H1 (cell line): ENCODE results near the gene NME7. TPM values are rescaled to one million over a fixed set of nuclear protein-coding genes. Genes with fewer than 3 reads are reported as not detected.

ENCODE experiments used
- CTCF ChIA-PET: fragments of 300-600 bp; sonication (Branson Sonifier 250); formaldehyde crosslinking; loops from one replicate; lab custom pipeline; 2021; ENCODE audit not compliant: partially characterized antibody; lab: Charles Lee
- POLR2A ChIA-PET: fragments of 300-600 bp; sonication (Branson Sonifier 250); formaldehyde crosslinking; loops from one replicate; lab custom pipeline; 2021; ENCODE audit warnings: inconsistent platforms; ENCODE audit not compliant: partially characterized antibody; lab: Charles Lee
- DNase-seq, 2 experiments: peaks; one replicate each; pipeline versions ENCODE4 v3.0.0 to v3.0.0-alpha.2; 2010 to 2022; ENCODE audit warnings: low spot score in 2 of 2, low read depth in 1 of 2, mixed read lengths in 1 of 2
- FAIRE-seq: peaks from 2 replicates; lab custom pipeline; 2011; peaks lifted over from hg19 to GRCh38; lab: Jason Lieb, UNC
- H2AFZ ChIP-seq: 2 replicates; pipeline ENCODE4 v1.8.1; 2012; ENCODE audit warnings: low read length, inconsistent platforms
- H2AK5ac ChIP-seq: 2 replicates; pipeline ENCODE4 v1.6.1; 2013; ENCODE audit warnings: low read depth, low read length
- H2BK120ac ChIP-seq: replicated peaks from 2 replicates; pipeline ENCODE3; 2013; ENCODE audit warnings: low read depth, low read length, inconsistent platforms
- H2BK12ac ChIP-seq: 2 replicates; pipeline ENCODE4 v1.6.1; 2013; ENCODE audit warnings: low read depth, low read length
- H2BK15ac ChIP-seq: 2 replicates; pipeline ENCODE4 v1.6.1; 2013; ENCODE audit warnings: low read length
- H2BK20ac ChIP-seq: 2 replicates; pipeline ENCODE4 v1.6.1; 2013; ENCODE audit warnings: low read length
- H2BK5ac ChIP-seq: 2 replicates; pipeline ENCODE4 v1.6.1; 2013; ENCODE audit warnings: low read depth, low read length
- H3K14ac ChIP-seq: 2 replicates; pipeline ENCODE4 v1.6.1; 2013; ENCODE audit warnings: inconsistent platforms; ENCODE audit not compliant: insufficient read length
- H3K18ac ChIP-seq: 2 replicates; pipeline ENCODE4 v1.6.1; 2013; ENCODE audit warnings: low read length; ENCODE audit errors: extremely low read depth
- H3K23ac ChIP-seq: 2 replicates; pipeline ENCODE4 v1.6.1; 2013; ENCODE audit warnings: inconsistent platforms; ENCODE audit not compliant: insufficient read length
- H3K23me2 ChIP-seq: 2 replicates; pipeline ENCODE4 v1.6.1; 2013; ENCODE audit warnings: low read depth, low read length
- H3K27ac ChIP-seq: 2 replicates; pipeline ENCODE4 v1.6.1; 2011; ENCODE audit warnings: low read depth, low read length, inconsistent platforms
- H3K27me3 ChIP-seq, 4 experiments: replicated peaks in 1 of 4; 1 replicate in 1 of 4; 2 replicates in 3 of 4; pipeline versions ENCODE4 v1.6.1 to v1.8.1; 2011 to 2013; ENCODE audit warnings: low read length in 3 of 4, mild to moderate bottlenecking in 3 of 4, inconsistent platforms in 2 of 4, mixed read lengths in 2 of 4, moderate library complexity in 1 of 4; ENCODE audit not compliant: control insufficient read depth in 3 of 4, insufficient read depth in 3 of 4; ENCODE audit errors: extremely low read depth in 1 of 4
- H3K36me3 ChIP-seq, 4 experiments: 2 replicates each; pipeline versions ENCODE4 v1.6.1 to v1.8.1; 2011 to 2013; ENCODE audit warnings: mild to moderate bottlenecking in 4 of 4, low read length in 3 of 4, moderate library complexity in 2 of 4, control low read depth in 1 of 4, inconsistent platforms in 1 of 4; ENCODE audit not compliant: insufficient read depth in 4 of 4, control insufficient read depth in 2 of 4
- H3K4ac ChIP-seq: replicated peaks from 2 replicates; pipeline ENCODE3; 2013; ENCODE audit warnings: low read length, low read depth, mixed read lengths, inconsistent platforms; ENCODE audit not compliant: insufficient read length
- H3K4me1 ChIP-seq, 4 experiments: replicated peaks in 1 of 4; 1 replicate in 1 of 4; 2 replicates in 3 of 4; pipeline versions ENCODE4 v1.6.1 to v1.8.1; 2011 to 2013; ENCODE audit warnings: low read length in 3 of 4, inconsistent platforms in 2 of 4, mixed read lengths in 1 of 4; ENCODE audit not compliant: insufficient read depth in 4 of 4, control insufficient read depth in 3 of 4
- H3K4me2 ChIP-seq, 2 experiments: 2 replicates each; pipeline versions ENCODE4 v1.6.1 to v1.8.1; 2011 to 2013; ENCODE audit warnings: low read depth in 2 of 2, low read length in 2 of 2, control low read depth in 1 of 2, inconsistent platforms in 1 of 2, mild to moderate bottlenecking in 1 of 2; ENCODE audit not compliant: insufficient read depth in 1 of 2
- H3K4me3 ChIP-seq, 4 experiments: fragments of 200-600, 300-600 bp in 1 of 4; sonication (generic), shearing (Covaris generic), sonication (Bioruptor Twin) in 1 of 4; 2 replicates each; pipeline versions ENCODE4 v1.5.1 to v1.8.1; 2011 to 2016; ENCODE audit warnings: low read length in 4 of 4, low read depth in 3 of 4, control low read depth in 2 of 4, inconsistent platforms in 2 of 4, mild to moderate bottlenecking in 2 of 4, mixed read lengths in 1 of 4, moderate library complexity in 1 of 4; ENCODE audit not compliant: insufficient read depth in 2 of 4; ENCODE audit errors: extremely low read depth in 1 of 4
- H3K56ac ChIP-seq: replicated peaks from 2 replicates; pipeline ENCODE3; 2013; ENCODE audit warnings: low read depth, mild to moderate bottlenecking, mixed read lengths, low read length, inconsistent platforms; ENCODE audit not compliant: insufficient read length
- H3K79me1 ChIP-seq: 2 replicates; pipeline ENCODE4 v1.6.1; 2013; ENCODE audit warnings: low read depth, low read length, control low read depth
- H3K79me2 ChIP-seq, 2 experiments: 2 replicates each; pipeline versions ENCODE4 v1.6.1 to v1.8.1; 2012 to 2013; ENCODE audit warnings: low read length in 2 of 2, mild to moderate bottlenecking in 2 of 2, inconsistent platforms in 1 of 2; ENCODE audit not compliant: insufficient read depth in 2 of 2, control insufficient read depth in 1 of 2
- H3K9ac ChIP-seq, 4 experiments: replicated peaks in 1 of 4; 1 replicate in 1 of 4; 2 replicates in 3 of 4; pipeline versions ENCODE4 v1.6.1 to v1.8.1; 2011 to 2013; ENCODE audit warnings: low read depth in 3 of 4, low read length in 3 of 4, control low read depth in 2 of 4, mild to moderate bottlenecking in 2 of 4, moderate library complexity in 2 of 4, inconsistent platforms in 1 of 4; ENCODE audit errors: extremely low read depth in 1 of 4
- H3K9me3 ChIP-seq, 2 experiments: 2 replicates each; pipeline versions ENCODE4 v1.6.1 to v1.8.1; 2012 to 2013; ENCODE audit warnings: mild to moderate bottlenecking in 2 of 2, moderate library complexity in 2 of 2, control low read depth in 1 of 2, inconsistent platforms in 1 of 2, low read depth in 1 of 2, low read length in 1 of 2, mixed read lengths in 1 of 2; ENCODE audit not compliant: insufficient read depth in 2 of 2
- H4K20me1 ChIP-seq, 2 experiments: replicated peaks in 1 of 2; 2 replicates each; pipeline versions ENCODE3 to v1.8.1; 2011 to 2013; ENCODE audit warnings: inconsistent platforms in 2 of 2, low read length in 2 of 2, mild to moderate bottlenecking in 1 of 2; ENCODE audit not compliant: insufficient read depth in 2 of 2, control insufficient read depth in 1 of 2
- H4K5ac ChIP-seq: 2 replicates; pipeline ENCODE4 v1.6.1; 2013; ENCODE audit warnings: low read length, low read depth, mixed read lengths, inconsistent platforms; ENCODE audit not compliant: insufficient read length
- H4K8ac ChIP-seq: 2 replicates; pipeline ENCODE4 v1.8.0; 2013; ENCODE audit warnings: mild to moderate bottlenecking, moderate library complexity, low read length, inconsistent platforms; ENCODE audit not compliant: insufficient read depth; ENCODE audit errors: extremely low read depth
- H4K91ac ChIP-seq: replicated peaks from 2 replicates; pipeline ENCODE3; 2013; ENCODE audit warnings: low read length, mixed read lengths, inconsistent platforms; ENCODE audit not compliant: insufficient read length
- CREB1 ChIP-seq: IDR thresholded peaks from 2 replicates; pipeline ENCODE4 v1.6.1; 2012; ENCODE audit warnings: inconsistent platforms
- RAD21 ChIP-seq, 2 experiments: IDR thresholded peaks in 1 of 2; conservative IDR thresholded peaks in 1 of 2; 2 replicates each; pipeline ENCODE4 v1.6.1; 2011; ENCODE audit warnings: low read depth in 2 of 2, low read length in 2 of 2, improper control_type of control experiment in 1 of 2, inconsistent platforms in 1 of 2, mild to moderate bottlenecking in 1 of 2, moderate library complexity in 1 of 2
- WGBS, 2 experiments: shearing (Covaris generic) in 1 of 2; methylation state at CpG; one replicate each; pipeline versions ENCODE4 v1.1.6 to v1.1.7; 2013 to 2015; ENCODE audit warnings: low lambda C conversion rate in 2 of 2, mixed read lengths in 2 of 2, inconsistent platforms in 1 of 2, low coverage in 1 of 2, missing lambda C conversion rate in 1 of 2; ENCODE audit not compliant: insufficient replicate concordance in 2 of 2, insufficient coverage in 1 of 2, insufficient read length in 1 of 2; ENCODE audit errors: extremely low coverage in 1 of 2, missing lambda C conversion rate in 1 of 2; 5-methylcytosine and 5-hydroxymethylcytosine counted together
- polyA plus RNA-seq, 7 experiments: library from polyadenylated mRNA; depleted of rRNA in 3 of 7; stranded (reverse) in 5 of 7; unstranded in 2 of 7; fragments of >200 nt in 5 of 7; fragments of 200-250 nt in 2 of 7; gene quantifications; 1 replicate in 5 of 7; 2 replicates in 1 of 7; 4 replicates in 1 of 7; pipeline versions ENCODE4 v1.2.1 to v1.2.3, GENCODE V29; 2011 to 2013; ENCODE audit warnings: missing spikeins in 2 of 7, mixed read lengths in 2 of 7
- total RNA-seq: library from RNA; stranded (reverse); fragmentation: NEBNext Ultra II Directional; extraction: Animal tissue kit (Norgen Biotek cat#: 25700); gene quantifications from 2 replicates; pipeline ENCODE4 v1.2.1, GENCODE V29; 2021

The NME7 gene
- total and polyA plus RNA-seq, 2 of the 8 experiments (the other 6 are each of a cell fraction or from before 2014, with no cell fraction given): 11.6 to 28.5 TPM

- no peaks in the 10 kb centered on the region for H3K23me2 ChIP-seq
- H2BK12ac ChIP-seq: no peak overlapping the region
- no peak overlapping the region for H4K5ac ChIP-seq
- H3K27ac ChIP-seq: no peak overlapping the region
- H3K4me2 ChIP-seq: no peak overlapping the region
- H3K4me1 ChIP-seq: no peaks in the 10 kb centered on the region
- no peak overlapping the region for H3K4ac ChIP-seq
- H4K20me1 ChIP-seq: no peaks in the 10 kb centered on the region
- ChIA-PET CTCF (no interaction called here), POLR2A (no interaction called here)
- no peak for FAIRE-seq
- H2AK5ac ChIP-seq: no peak overlapping the region
- no peak for TF ChIP-seq CREB1
- TF ChIP-seq RAD21 (IDR thresholded peaks at IDR 0.05 in 1 of 2, conservative IDR thresholded peaks at IDR 0.05 in 1 of 2; ENCODE audit: low read depth in 2 of 2, low read length in 2 of 2): no peak
- H4K8ac ChIP-seq: no peak overlapping the region
- no peak overlapping the region for H3K23ac ChIP-seq
- 94% methylated on average over 3 of the region's 3 CpGs; no CpG with 5 or more reads in 1 of the 2 experiments for WGBS, 2 experiments
- H2BK20ac ChIP-seq: no peak overlapping the region
- no peak overlapping the region for H3K9ac ChIP-seq
- no peak overlapping the region for H3K56ac ChIP-seq
- no peak overlapping the region for H2BK15ac ChIP-seq
- no peaks in the 10 kb centered on the region for H3K9me3 ChIP-seq
- no peak overlapping the region for H4K91ac ChIP-seq
- H2AFZ ChIP-seq: no peak overlapping the region
- no peaks in the 10 kb centered on the region for H3K27me3 ChIP-seq
- H3K79me2 ChIP-seq: no peaks in the 10 kb centered on the region
- H3K4me3 ChIP-seq: no peak overlapping the region
- no peak overlapping the region for H2BK120ac ChIP-seq
- H3K18ac ChIP-seq: no peak overlapping the region
- H3K36me3 ChIP-seq: no peaks in the 10 kb centered on the region
- DNase-seq: no peak
- no peaks in the 10 kb centered on the region for H3K79me1 ChIP-seq
- no peak overlapping the region for H3K14ac ChIP-seq
- no peak overlapping the region for H2BK5ac ChIP-seq
Observed at GRCh38 chr1:169196161-169196560, 171.4 kb downstream of the NME7 start.
